Epithelial cell of proximal tubule (primary cell): Measurements from ENCODE around the gene SLC46A2. TPM values are rescaled to one million over a fixed set of nuclear protein-coding genes. Genes with fewer than 3 reads are reported as not detected.

Experiments used
- DNase-seq: peaks from one replicate; pipeline ENCODE4 v3.0.0-alpha.2; 2011; ENCODE audit warnings: low read depth
- H3K4me3 ChIP-seq: 2 replicates; pipeline ENCODE4 v1.5.1; 2011; ENCODE audit warnings: low read depth, mild to moderate bottlenecking, low read length
- total RNA-seq: library from RNA; depleted of rRNA; stranded (reverse); fragments of >200 nt; gene quantifications from 2 replicates; pipeline ENCODE4 v1.2.3, GENCODE V29; 2015
- TF ChIP-seq, protein P1 (sequence below): conservative IDR thresholded peaks from 2 replicates; pipeline ENCODE4 v1.5.1; 2012; ENCODE audit warnings: low read depth, mild to moderate bottlenecking, low read length

SLC46A2 gene
- total RNA-seq, 1 donor from 2014 or later: not detected

DNA sequence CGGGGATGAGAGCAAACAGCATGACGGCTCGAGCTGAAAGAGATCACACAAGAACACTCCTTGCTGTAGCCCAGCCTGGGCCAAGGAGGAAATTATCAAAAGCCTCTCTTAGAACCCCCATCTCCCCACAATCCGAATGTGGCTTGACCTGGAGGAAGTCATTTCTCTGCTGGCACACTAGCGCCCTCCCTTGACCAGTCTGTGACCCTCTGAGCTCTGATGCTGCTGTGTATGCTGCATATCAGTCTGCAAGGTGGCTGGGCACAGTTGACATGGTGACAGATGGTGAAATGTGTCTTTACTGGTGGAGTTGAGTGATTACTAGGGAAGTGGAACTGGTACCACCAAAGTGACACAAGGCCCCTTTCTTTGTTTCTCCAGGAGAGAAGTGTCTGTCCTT, 3.3 kb downstream of the SLC46A2 start:
- TF ChIP-seq, protein P1, sequence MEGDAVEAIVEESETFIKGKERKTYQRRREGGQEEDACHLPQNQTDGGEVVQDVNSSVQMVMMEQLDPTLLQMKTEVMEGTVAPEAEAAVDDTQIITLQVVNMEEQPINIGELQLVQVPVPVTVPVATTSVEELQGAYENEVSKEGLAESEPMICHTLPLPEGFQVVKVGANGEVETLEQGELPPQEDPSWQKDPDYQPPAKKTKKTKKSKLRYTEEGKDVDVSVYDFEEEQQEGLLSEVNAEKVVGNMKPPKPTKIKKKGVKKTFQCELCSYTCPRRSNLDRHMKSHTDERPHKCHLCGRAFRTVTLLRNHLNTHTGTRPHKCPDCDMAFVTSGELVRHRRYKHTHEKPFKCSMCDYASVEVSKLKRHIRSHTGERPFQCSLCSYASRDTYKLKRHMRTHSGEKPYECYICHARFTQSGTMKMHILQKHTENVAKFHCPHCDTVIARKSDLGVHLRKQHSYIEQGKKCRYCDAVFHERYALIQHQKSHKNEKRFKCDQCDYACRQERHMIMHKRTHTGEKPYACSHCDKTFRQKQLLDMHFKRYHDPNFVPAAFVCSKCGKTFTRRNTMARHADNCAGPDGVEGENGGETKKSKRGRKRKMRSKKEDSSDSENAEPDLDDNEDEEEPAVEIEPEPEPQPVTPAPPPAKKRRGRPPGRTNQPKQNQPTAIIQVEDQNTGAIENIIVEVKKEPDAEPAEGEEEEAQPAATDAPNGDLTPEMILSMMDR: peak; percentile 39
- DNase-seq: no peak

DNA sequence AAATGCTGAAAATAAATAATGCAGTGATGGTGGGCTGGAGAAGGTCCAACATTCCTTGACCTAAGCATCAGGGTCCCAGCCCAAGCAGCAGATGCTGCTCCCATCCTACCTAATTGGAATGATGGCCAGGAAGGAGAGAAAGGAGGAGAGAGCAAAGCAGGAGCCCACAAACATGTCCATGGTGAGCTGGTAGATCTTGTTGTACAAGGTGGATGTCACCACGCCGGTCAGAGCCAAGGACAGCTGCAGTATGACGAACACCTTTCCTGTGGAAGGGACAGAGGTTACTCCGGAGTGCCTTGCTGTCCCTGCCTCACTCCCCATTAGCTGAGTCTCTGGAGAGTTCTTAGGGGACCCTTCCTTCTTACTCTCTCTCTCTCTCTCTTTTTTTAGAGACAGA, 4.3 kb downstream of the SLC46A2 start:
- TF ChIP-seq, protein P1: no peak
- no peak overlapping the region for H3K4me3 ChIP-seq
- no peak for DNase-seq

More for the DNA sequence above, 3.3 kb downstream of the SLC46A2 start:
- no peak overlapping the region for H3K4me3 ChIP-seq

DNA sequence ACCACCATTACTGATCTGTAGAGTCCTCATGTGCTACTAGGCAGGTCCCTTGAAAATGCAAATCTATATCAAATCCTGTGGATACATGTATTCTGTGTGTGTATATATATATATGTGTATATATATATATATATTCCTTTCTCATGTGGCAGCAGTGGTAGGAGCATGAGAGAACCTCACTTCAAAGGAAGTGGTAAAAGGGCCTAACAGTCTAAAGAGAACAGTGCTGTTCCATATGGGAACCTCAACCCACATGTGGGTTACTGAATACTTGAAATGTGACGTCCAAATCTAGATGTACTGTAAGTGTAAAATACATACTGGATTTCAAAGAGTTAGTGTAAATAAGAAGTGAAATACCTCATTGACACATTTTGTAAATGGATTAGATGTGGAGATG, 5.4 kb downstream of the SLC46A2 start:
- DNase-seq: no peak

DNA sequence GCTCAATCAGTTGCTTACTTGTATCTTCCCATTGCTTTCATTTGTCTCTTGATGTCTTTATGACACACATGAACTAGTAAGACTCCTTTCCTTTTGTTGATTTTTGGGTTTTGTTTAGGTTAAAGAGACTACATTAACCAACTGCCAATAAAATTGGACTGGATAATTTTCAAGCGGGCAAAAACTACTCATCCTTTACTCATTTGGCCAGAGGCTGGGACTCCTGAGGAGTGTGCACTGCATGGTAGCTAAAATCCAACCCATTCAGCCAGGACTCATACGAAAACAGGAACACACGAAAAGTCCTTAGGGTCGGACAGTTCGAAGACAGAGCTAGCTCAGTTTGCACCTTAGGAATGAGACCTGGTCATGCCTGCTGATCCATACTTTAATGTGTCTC, 6.0 kb downstream of the SLC46A2 start:
- no peak for DNase-seq

More for the DNA sequence above, 5.4 kb downstream of the SLC46A2 start:
- no peak overlapping the region for H3K4me3 ChIP-seq
- TF ChIP-seq, protein P1: no peak

DNA sequence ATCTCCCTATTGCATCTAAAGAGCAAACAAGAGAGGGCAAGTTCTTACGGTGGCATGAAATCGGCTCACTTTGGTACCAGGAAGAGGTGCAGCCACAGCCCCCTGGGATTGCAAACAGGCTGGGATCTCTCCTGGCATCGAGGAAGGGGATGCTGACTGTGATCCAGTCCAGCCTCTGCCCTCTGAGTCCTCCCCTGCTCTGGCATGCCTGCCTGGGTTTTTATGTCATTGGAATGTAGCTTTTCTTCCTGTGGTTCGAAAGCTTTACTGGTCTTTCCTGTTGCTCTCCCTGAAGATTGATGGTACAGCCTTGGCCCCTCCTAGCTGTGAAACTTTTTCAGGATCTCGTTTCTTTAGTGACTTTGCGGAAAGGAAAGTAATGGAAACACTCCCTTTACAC, 6.6 kb downstream of the SLC46A2 start:
- DNase-seq: no peak
- TF ChIP-seq, protein P1: no peak
- H3K4me3 ChIP-seq: no peak overlapping the region

More for the DNA sequence above, 6.0 kb downstream of the SLC46A2 start:
- TF ChIP-seq, protein P1: no peak
- H3K4me3 ChIP-seq: no peak overlapping the region

DNA sequence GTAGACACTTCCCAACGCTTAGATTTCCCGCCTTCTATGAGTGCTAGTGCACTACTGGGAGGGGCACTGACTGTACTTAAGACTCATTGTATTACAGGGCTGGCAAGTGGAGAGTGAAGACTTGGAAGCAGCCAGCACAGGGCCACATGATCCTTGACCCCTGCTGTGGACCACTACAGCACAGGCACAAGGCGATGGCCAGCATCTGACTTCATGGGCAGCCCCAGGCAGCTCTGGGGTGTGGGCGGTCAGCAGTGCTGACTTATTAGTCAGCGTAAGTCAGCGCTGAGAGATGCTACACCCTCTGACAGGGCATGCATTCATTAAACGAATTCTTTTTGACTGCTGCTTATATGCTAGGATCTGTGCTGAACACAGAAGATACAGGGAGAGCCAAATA, 9.3 kb downstream of the SLC46A2 start:
- TF ChIP-seq, protein P1: no peak
- no peak for DNase-seq
- H3K4me3 ChIP-seq: no peak overlapping the region

DNA sequence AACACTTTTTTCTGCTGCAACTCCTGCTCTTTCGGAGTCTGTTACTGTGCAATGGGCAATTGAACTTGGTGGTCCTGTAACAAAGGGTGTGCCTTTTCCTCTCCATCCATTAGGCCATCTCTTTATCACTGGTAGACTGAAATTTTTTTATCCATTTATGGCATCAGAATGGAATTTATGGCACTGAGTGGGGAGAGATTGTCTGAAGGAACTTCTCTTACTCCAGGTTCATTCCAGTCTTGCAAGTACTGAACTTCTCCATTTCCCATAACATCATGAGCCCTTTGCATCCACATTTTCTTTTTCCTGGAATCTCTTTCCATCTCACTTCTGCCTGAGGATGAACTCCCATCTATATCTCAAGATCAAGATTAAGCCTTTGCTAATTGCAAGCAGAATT, 10.0 kb downstream of the SLC46A2 start:
- no peak overlapping the region for H3K4me3 ChIP-seq
- DNase-seq: no peak
- TF ChIP-seq, protein P1: no peak
